Activated naive CD4-positive, alpha-beta T cell treated with anti-CD3 and anti-CD28 coated beads, Interleukin-2, amount 50 U/mL, for 16 hours (primary cell): ENCODE results near the gene DFFB.
"Not testable (repeated sequence)": the region's sequence is repeated elsewhere in the genome, so short reads cannot be mapped to it uniquely, and the experiment has no call there.

ENCODE experiments used
- DNase-seq: peaks from one replicate; pipeline ENCODE4 v3.0.0-alpha.2; 2020

The DFFB gene

GRCh38 chr1:3856923-3857790 is at the start of gene DFFB, which contains the start of gene CEP104:
DFFB (plus strand) TSS chr1:3857476; CDS start chr1:3857604, 128 bp downstream.
CEP104 (minus strand) TSS chr1:3857211; CDS start chr1:3852407, 4,804 bp downstream.
- DNase-seq: peak; percentile 96

DNA sequence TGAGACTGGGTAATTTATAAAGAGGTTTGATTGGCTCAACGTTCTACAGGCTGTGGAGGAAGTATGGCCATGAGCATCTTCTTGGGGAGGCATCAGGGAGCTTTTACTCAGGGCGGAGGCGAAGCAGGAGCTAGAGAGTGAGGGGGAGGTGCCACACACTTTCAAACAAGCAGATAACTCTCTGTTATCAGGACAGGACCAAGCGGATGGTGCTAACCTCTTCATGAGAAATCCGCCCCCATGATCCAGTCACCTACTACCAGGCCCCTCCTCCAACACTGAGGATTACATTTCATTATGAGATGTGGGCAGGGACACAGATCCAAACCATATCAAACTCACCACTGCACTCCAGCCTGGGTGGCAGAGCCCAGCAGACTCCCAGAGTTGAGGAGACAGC is 49.5 kb upstream of the DFFB start:
- no peak for DNase-seq

- no peak for DNase-seq
These were observed 47.6 kb upstream of the DFFB start for GRCh38 chr1:3809680-3810079.

DNA sequence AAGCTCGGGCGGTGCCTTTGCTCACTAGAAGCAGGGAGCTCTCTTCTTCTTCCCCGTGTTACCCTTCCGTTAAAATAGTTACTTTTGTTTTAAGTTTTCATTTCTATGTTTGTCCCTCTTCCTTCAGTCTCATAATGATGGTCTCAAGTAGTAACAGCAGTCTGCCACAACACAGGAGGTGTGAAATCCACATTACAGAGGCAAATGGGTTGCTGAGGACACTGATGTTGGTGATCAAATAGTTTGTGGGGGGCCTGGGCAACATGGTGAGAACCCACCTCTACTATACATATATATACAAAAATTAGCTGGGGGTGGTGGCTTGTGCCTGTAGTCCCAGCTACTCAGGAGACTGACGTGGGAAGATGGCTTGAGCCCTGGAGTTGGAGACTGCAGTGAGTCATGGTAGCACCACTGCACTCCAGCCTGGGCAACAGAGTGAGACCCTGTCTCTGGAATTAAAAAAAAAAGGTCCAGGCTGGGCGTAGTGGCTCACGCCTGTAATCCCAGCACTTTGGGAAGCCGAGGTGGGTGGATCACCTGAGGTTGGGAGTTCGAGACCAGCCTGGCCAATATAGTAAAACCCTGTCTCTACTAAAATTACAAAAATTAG is 47.0 kb upstream of the DFFB start:
- DNase-seq: not testable (repeated sequence)

DNA sequence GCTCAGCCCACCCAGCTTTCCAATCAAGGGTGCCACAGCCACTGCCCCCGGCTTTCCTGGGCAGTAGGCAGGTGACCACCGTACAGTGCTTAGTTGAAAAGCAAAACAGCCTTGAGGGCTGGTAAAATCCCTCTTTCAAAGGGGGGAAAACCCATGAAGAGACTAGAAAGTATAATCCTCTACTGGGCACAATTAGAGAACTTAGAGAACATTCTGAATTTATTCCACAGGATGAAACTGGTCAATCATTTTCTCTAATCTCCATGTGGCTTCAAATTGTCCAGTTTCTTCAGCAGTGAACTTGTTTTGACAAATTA is 45.7 kb upstream of the DFFB start:
- DNase-seq: no peak

GRCh38 chr1:3814065-3814464 is 43.2 kb upstream of the DFFB start:
- DNase-seq: no peak

GRCh38 chr1:3814771-3815561 is 42.3 kb upstream of the DFFB start:
- no peak for DNase-seq

DNA sequence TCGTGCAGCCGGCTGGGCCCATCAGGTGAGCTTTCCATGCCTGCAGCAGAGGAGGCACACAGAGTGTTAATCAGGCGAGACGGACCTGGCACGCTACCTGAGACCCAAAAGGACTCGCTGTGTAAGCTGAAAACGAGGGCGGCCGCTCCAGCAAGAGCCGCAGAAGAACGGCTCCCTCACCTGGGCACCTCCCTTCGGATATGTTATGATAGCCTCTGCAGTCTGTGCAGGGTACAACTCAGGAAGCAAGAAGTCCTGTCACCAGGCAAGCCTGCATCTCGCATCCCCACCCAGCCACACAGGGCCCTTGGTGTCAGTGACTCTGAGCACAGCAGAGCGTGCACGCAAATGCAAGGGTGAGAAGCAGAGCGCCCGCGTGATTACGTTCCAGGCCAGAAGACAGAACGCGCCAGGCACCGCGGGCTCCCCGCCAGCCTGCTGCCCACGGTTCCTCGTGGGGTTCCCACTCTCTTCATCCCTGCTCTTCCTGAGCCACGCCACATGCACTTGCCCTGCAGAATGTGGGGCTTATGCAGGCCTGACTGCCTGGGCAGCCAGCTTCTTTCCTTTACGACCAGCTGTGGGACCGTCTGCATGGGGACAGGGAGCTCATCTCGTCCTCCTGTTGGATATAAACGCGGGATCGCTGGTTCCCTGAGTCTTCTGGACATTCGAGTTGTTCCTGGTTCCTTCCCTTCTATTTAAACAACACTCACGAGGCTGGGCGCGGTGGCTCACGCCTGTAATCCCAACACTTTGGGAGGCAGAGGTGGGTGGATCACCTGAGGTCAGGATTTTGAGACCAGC is 40.7 kb upstream of the DFFB start:
- DNase-seq: no peak

DNA sequence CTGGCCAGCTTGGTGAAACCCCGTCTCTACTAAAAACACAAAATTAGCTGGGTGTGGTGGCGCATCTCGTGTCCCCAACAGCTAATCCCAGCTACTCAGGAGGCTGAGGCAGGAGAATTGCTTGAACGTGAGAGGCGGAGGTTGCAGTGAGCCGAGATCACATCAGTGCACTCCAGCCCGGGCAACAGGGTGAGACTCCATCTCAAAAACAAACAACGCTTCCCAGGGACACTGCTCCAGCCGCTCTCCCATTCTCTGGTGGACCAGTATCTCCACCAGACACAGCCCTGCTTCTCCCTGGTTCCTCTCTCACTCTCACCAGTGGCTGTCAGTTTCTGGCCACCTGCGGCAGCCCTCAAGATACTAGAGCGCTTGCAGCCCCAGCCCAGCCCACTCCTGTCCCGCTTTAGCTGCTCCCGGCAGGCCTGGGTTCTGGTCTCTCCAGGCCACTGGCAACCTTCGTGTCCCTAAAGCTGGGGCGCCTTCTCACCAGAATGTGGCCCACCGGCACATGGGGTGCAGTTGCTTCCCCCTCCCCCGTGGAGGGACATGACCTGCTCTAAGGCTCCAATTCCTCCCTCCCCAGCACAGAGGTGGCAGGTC is 40.0 kb upstream of the DFFB start:
- DNase-seq: no peak

DNA sequence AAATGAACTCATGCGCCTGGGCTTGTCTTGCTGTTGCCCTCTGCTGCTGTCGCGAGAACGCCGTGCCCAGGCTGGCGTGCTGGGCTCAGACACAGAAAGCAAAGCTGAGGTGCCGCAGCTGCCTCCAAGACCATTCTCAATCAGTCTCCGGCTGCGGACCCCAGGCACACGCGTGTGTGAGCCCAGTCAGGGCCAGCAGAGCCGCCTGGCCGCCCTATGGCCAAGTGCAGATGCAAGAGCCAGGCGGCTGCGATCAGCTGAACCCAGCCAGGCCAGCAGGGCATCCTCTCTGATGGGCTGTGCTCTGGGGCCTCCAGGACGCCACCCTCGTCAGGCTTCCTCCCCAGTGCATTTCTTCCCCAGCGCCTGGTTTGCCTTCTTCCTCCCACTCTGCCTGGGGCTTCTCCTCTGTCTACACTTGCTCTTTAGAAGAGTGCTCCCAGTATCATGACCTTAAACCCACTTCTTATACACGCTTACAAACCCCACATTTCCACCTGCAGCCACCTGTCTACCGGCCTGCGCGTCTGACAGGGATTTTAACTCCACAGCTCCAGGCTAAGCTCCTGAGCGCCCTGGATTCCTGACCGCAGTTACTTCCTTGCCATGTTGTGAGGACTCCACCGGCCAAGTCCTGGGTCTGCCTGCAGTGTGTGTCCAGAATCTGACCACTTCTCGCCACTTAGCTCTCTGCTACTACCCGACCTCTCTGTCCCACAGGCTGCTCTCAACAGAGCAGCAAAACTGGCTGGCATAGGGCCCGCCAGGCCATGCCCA is 39.3 kb upstream of the DFFB start:
- no peak for DNase-seq

DNA sequence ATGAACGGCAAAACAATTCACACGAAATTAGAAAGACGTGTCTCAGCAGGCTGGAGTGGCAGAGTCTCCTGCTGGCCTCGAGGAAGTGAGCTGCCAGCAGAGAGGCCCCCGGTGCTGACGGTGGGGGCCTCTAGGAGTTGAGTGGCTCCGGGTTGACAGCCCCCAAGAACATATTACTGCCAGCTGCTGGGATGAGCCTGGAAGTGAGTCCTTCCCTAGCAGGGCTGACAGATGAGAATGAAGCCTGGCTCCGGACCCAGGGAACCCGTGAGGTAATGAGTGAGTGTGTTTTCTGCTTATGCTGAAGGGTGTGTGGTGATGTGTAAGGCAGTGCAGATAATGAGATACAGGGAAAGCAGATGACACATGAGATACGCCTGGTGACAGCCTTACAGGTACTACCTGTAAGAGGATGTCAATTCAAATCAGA is 37.5 kb upstream of the DFFB start:
- no peak for DNase-seq

DNA sequence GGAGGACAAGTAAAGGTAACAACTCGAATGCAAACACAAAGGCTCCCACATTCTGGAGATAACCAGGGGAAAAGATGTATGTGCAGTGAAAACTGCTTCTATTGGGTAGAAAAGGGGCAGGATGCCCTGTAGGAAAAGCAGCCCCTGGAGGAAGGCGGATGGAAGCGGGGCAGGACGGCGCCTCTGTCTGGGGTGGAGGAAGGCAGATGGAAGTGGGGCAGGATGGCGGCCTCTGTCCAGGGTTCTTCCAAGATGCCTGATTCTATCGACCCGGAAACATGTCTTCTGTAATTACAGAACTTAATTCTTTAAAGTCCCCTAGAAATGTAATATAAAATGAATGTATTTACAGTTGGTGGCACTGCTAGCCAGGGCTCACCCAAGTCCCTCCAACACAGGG is 37.0 kb upstream of the DFFB start:
- no peak for DNase-seq

DNA sequence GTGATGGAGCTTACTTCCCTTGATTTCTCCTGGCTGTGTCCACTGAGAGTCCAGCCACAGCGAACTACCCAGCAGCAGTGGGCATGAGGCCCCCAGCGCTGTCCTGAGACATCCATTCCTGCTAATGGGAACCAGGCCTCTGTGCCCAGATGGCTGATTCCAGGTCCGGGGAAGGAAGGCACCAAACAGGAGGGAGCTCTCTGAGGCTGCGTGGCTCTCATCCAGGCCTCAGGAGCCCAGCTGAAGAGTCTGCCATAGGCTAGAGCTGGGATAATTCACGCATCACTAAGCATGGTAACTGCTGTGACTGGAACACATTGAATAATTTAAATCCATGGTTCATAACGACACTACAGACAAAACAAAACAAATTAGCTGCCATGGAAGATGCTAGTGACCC is 36.3 kb upstream of the DFFB start:
- no peak for DNase-seq

GRCh38 chr1:3821447-3821846 is 35.8 kb upstream of the DFFB start:
- DNase-seq: no peak

DNA sequence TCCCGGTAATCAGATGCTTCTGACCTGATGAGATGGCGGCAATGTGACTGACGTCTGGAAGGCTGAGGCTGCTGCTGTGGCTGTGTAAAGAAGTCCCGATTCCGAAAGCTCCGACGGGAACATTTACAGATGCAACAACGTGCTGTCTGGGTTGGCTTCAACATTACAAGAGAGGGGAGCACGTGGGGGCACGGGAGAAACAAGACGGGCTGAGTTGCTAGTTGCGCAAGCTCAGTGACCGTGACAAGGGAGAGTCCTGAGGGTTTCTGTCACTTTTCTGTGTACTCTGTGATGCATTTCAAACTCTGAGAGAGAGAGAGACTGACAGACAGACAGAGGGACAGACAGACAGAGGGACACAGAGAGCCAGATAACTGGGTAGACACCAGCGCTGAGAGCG is 35.4 kb upstream of the DFFB start:
- no peak for DNase-seq

- no peak for DNase-seq
These were observed 34.9 kb upstream of the DFFB start for GRCh38 chr1:3822421-3822820.

DNA sequence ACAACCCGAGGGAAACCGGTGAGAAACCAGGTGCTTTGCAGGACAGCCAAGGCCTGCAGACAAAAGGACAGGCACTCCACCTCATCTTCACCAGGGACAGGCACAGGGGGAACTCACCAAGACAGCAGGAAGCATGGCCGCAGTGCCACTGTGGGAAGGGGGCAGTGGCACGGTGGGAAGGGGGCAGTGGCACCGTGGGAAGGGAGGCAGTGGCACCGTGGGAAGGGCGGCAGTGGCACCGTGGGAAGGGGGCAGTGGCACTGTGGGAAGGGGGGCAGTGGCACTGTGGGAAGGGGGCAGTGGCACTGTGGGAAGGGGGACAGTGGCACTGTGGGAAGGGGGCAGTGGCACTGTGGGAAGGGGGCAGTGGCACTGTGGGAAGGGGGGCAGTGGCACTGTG is 32.6 kb upstream of the DFFB start:
- no peak for DNase-seq

DNA sequence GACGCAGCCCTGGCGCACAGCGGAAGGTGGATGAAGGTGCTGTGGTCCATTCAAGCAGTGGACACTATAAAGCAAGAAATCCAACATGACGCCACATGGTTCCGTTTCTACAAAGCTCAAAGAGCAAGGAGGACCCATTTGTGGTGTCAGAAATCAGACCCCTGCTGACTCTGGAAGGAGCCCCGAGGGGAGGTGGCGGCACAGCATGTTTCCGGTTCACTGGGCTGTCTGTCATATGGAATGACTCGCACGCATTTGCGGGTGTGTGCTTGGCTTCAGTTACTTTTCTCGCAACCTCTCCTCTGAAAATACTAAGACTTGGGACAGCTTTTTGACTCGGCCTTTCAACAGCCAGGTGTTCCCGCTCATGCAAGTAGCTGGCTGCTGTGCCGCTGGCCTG is 31.9 kb upstream of the DFFB start:
- DNase-seq: no peak

- no peak for DNase-seq
These were observed 29.4 kb upstream of the DFFB start for GRCh38 chr1:3827813-3828307.

DNA sequence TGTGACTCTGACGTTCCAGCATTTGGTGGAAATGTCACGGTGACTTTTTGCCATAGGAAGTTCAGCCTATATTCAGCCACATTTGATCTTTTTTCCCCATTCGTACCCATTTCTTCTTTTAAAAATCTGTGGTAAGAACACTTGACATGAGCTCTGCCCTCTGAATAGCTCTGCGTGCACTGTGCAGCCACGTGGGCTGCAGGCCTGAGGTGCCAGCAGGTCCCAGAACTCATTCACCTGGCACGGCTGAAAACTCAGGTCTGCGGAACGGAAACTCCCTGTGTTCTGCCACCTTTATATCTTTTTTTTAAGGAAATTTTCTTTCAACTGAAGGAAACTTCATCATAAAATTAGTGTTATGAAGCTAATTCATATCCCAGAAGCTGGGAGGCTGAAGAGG is 28.9 kb upstream of the DFFB start:
- no peak for DNase-seq

GRCh38 chr1:3831689-3832088 is 25.6 kb upstream of the DFFB start:
- no peak for DNase-seq

GRCh38 chr1:3834701-3835100 is 22.6 kb upstream of the DFFB start:
- no peak for DNase-seq
